HEK293T (cell line): ENCODE data around the gene EID2.

Experiments
- CTCF ChIA-PET: fragments of 350-600 bp; formaldehyde crosslinking; extraction: SDS; loops from one replicate; lab custom pipeline; 2021; ENCODE audit warnings: antibody characterized with exemption, inconsistent platforms; lab: Yijun Ruan, JAX
- POLR2A ChIA-PET: fragments of 350-600 bp; formaldehyde crosslinking; extraction: SDS; loops from one replicate; lab custom pipeline; 2020; ENCODE audit warnings: antibody characterized with exemption, inconsistent platforms; lab: Yijun Ruan, JAX
- DNase-seq: peaks from one replicate; pipeline ENCODE4 v3.0.0; 2012; ENCODE audit warnings: mixed read lengths; ENCODE audit errors: extremely low spot score
- ARNT ChIP-seq: fragments of 450-650 bp; IDR thresholded peaks from 2 replicates; pipeline ENCODE4 v1.6.1; 2017; ENCODE audit warnings: mild to moderate bottlenecking
- BHLHE40 ChIP-seq: fragments of 450-650 bp; IDR thresholded peaks from 2 replicates; pipeline ENCODE4 v1.6.1; 2016; ENCODE audit warnings: mild to moderate bottlenecking, moderate library complexity, borderline replicate concordance
- CTBP1 ChIP-seq: fragments of 450-650 bp; IDR thresholded peaks from 2 replicates; pipeline ENCODE4 v1.6.1; 2016; ENCODE audit warnings: borderline replicate concordance
- ELF4 ChIP-seq: fragments of 450-650 bp; IDR thresholded peaks from 2 replicates; pipeline ENCODE4 v1.6.1; 2017; ENCODE audit warnings: antibody characterized with exemption
- FOXA1 ChIP-seq: fragments of 450-650 bp; IDR thresholded peaks from 2 replicates; pipeline ENCODE4 v1.6.1; 2016; ENCODE audit warnings: mild to moderate bottlenecking
- FOXK2 ChIP-seq: fragments of 450-650 bp; IDR thresholded peaks from 2 replicates; pipeline ENCODE4 v1.6.1; 2016; ENCODE audit warnings: mild to moderate bottlenecking
- FOXM1 ChIP-seq: fragments of 450-650 bp; IDR thresholded peaks from 2 replicates; pipeline ENCODE4 v1.6.1; 2017; ENCODE audit warnings: mild to moderate bottlenecking, borderline replicate concordance
- HDGF ChIP-seq: fragments of 450-650 bp; IDR thresholded peaks from 2 replicates; pipeline ENCODE4 v1.6.1; 2017; ENCODE audit warnings: antibody characterized with exemption, borderline replicate concordance
- L3MBTL2 ChIP-seq: fragments of 450-650 bp; conservative IDR thresholded peaks from 2 replicates; pipeline ENCODE4 v1.6.1; 2016; ENCODE audit warnings: mild to moderate bottlenecking
- LEF1 ChIP-seq: fragments of 450-650 bp; IDR thresholded peaks from 2 replicates; pipeline ENCODE4 v1.6.1; 2017; ENCODE audit warnings: mild to moderate bottlenecking, borderline replicate concordance
- NFRKB ChIP-seq: fragments of 450-650 bp; IDR thresholded peaks from 2 replicates; pipeline ENCODE4 v1.6.1; 2016; ENCODE audit warnings: mild to moderate bottlenecking, moderate library complexity
- SP1 ChIP-seq: fragments of 450-650 bp; IDR thresholded peaks from 2 replicates; pipeline ENCODE4 v1.6.1; 2017
- SUZ12 ChIP-seq: fragments of 450-650 bp; IDR thresholded peaks from 2 replicates; pipeline ENCODE4 v1.6.1; 2016; ENCODE audit warnings: mild to moderate bottlenecking
- TARDBP ChIP-seq: fragments of 450-650 bp; IDR thresholded peaks from 2 replicates; pipeline ENCODE4 v1.6.1; 2016
- ZNF384 ChIP-seq: fragments of 450-650 bp; IDR thresholded peaks from 2 replicates; pipeline ENCODE4 v1.6.1; 2016
- TF ChIP-seq, protein P1 (sequence below): fragments of 450-650 bp; IDR thresholded peaks from 2 replicates; pipeline ENCODE4 v1.6.1; 2016

The EID2 gene

DNA sequence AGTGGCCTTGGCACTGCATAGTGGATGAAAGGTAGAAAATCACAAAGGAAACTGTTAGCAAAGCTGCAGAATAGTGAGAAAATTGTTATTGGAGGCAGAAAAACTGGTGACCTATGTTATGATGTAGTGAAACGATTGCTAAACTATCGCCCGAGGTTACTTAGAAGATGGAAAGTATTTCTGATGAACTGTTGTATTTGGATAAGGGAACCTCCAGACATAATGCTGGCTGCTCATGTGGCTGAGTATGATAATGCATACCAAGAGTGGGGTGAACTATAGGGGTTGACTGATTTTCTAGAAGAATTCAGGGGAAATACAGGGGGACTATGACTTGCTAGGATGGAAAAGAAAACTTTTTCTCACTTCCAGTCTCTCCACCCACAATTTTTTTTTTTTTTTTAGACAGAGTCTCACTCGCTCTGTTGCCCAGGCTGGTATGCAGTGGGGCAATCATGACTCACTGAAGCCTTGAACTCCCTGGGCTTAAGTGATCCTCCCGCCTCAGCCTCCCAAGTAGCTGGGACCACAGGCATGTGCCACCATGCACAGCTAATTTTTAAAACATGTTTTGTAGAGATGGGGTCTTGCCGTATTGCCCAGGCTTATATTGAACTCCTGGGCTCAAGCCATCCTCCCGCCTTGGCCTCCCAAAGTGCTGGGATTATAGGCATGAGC, 4.4 kb upstream of the EID2 start:
- CTCF ChIA-PET, result no interaction called here
- DNase-seq, result no peak
- TF ChIP-seq ARNT (no peak), FOXA1 (no peak), CTBP1 (no peak), NFRKB (no peak), FOXM1 (no peak), BHLHE40 (no peak), ZNF384 (no peak), FOXK2 (no peak), HDGF (no peak), TARDBP (no peak), SUZ12 (no peak), LEF1 (no peak), SP1 (no peak), ELF4 (no peak), L3MBTL2 (no peak)
- TF ChIP-seq, protein P1, sequence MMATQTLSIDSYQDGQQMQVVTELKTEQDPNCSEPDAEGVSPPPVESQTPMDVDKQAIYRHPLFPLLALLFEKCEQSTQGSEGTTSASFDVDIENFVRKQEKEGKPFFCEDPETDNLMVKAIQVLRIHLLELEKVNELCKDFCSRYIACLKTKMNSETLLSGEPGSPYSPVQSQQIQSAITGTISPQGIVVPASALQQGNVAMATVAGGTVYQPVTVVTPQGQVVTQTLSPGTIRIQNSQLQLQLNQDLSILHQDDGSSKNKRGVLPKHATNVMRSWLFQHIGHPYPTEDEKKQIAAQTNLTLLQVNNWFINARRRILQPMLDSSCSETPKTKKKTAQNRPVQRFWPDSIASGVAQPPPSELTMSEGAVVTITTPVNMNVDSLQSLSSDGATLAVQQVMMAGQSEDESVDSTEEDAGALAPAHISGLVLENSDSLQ, result no peak
- POLR2A ChIA-PET, result no interaction called here

DNA sequence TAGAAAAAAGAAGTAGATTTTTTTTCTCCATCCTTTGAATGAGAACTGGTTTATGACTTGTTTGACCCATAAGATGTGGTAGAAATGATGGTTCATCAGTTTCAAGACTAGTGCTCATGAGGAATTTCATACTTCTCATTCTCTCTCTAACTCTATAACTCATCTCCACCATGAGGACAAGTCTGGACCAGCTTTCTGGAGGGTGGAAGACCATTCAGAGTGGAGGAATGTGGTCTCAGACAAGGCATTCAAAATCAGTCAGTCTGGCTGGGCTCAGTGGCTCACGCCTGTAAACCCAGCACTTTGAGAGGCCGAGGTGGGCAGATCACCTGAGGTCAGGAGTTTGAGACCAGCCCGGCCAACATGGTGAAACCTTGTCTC, 3.5 kb upstream of the EID2 start:
- no peak for DNase-seq
- ChIA-PET POLR2A (no interaction called here), CTCF (interaction anchor here (1.7 kb wide), 1 partner anchor 8 kb away, joined by 6 read pairs; no protein-coding TSS in a partner anchor)
- TF ChIP-seq FOXK2 (no peak), SP1 (no peak), ELF4 (no peak), SUZ12 (no peak), FOXM1 (no peak), NFRKB (no peak), ZNF384 (no peak), HDGF (no peak), TARDBP (no peak), L3MBTL2 (no peak)

DNA sequence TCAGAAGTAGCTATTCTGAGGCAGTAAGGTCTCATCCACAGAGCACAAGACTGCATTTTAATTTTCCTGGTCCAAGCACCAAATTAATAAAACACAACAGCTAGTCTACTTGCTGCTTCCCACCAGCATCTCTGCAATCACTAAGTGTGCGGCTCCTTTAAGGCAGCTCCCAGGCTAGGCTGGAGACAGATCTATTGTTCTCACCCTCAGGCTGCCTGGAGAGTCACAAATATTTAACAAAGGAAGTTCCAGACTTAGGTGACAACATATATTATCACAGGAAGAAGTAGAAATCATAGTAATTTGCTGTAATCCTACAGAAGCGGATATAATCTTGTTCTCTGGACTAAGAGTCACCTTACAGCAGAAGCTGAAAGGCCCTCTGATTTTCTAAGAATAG, 2.2 kb upstream of the EID2 start:
- no peak for DNase-seq
- CTCF ChIA-PET, result interaction anchor here (0.5 to 1.7 kb wide), 2 partner anchors 9 to 313 kb away, joined by 5 to 6 read pairs; no protein-coding TSS in a partner anchor
- TF ChIP-seq CTBP1 (no peak), TARDBP (no peak), BHLHE40 (no peak), ELF4 (no peak), ZNF384 (no peak), FOXK2 (no peak), SUZ12 (no peak), FOXM1 (no peak), LEF1 (no peak), ARNT (no peak), NFRKB (no peak), L3MBTL2 (no peak), HDGF (no peak)
- TF ChIP-seq, protein P1, result no peak
- POLR2A ChIA-PET, result interaction anchor here (1.0 to 1.5 kb wide), 2 partner anchors 97 to 106 kb away, joined by 3 to 4 read pairs; partner anchors contain the start of genes RPS16 and SUPT5H

DNA sequence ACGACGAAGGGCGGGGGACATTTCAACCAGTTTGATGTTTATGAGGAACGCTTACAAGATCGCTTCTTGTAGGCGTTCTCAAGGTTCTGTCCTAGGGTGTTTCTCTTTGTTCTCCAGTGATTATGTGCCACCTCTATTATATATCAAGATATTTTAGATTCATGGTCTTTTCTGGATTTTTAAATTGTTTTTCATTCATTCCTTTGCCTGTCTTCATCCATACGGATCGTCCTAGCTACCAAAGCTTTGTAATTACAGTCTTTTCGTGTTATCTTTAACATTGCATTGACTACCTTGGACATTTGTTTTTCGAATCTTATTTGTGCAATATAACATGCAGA, 342 bp upstream of the EID2 start:
- DNase-seq, result no peak
- POLR2A ChIA-PET, result interaction anchor here (0.7 to 1.6 kb wide), 3 partner anchors 95 to 149 kb away, joined by 3 to 5 read pairs (median 4); partner anchors contain the start of genes MED29, PAF1, RPS16 and SUPT5H
- TF ChIP-seq, protein P1, result 0 out of 2 replicates have a peak, but pooled peaks have one; percentile 17
- TF ChIP-seq FOXA1, result no peak
- CTCF ChIA-PET, result interaction anchor here (0.6 kb wide), 3 partner anchors 119 to 1393 kb away, joined by 3 read pairs; no protein-coding TSS in a partner anchor

DNA sequence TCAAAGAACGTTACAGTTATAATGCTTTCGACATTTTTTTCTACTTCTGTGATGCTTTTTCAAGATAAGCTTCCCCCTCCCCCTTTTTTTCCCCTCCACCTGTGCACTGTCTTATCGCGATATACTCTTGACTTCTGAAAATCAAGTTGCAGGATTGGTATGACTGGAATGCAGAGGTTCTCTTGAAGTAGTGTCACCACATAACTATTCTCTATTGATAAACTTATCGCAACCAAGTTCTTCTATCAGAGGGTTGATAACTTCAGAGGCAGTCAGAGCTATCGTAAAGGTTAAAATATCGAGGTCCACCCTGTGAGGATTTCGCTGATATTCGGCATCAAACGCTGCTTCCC, 820 bp downstream of the EID2 start:
- CTCF ChIA-PET, result no interaction called here
- TF ChIP-seq ELF4 (no peak), ZNF384 (0 out of 2 replicates have a peak, but pooled peaks have one; percentile 10), BHLHE40 (no peak), HDGF (no peak), FOXK2 (no peak), NFRKB (no peak), FOXM1 (no peak), TARDBP (no peak), ARNT (no peak)
- no peak for DNase-seq
- POLR2A ChIA-PET, result interaction anchor here (1.2 to 1.6 kb wide), 4 partner anchors 94 to 148 kb away, joined by 4 to 12 read pairs (median 4); partner anchors contain the start of genes MED29, PAF1, RPS16 and SUPT5H

DNA sequence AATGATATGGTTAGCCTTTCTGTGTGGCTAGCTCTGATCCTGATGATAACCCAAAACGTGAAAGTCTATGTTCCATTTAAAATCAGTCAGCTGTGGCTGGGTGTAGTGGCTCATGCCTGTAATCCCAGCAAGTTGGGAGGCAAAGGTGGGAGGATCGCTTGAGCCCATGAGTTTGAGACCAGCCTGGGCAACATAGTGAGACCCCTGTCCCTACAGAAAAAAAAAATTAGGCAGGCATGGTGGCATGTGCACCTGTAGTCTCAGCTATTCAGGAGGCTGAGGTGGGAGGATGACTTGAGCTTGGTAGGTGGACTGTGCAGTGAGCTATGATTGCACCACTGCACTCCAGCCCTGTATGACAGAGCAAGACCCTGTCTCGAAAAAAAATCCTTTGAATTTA, 6.2 kb downstream of the EID2 start:
- CTCF ChIA-PET, result interaction anchor here (0.6 to 1.6 kb wide), 3 partner anchors 14 to 59 kb away, joined by 4 to 6 read pairs (median 4); no protein-coding TSS in a partner anchor

More for the DNA sequence above, 6.2 kb downstream of the EID2 start:
- TF ChIP-seq L3MBTL2 (no peak), FOXK2 (no peak), FOXA1 (no peak), SP1 (no peak), ZNF384 (no peak), FOXM1 (no peak), ARNT (no peak), CTBP1 (no peak), NFRKB (no peak), SUZ12 (no peak), LEF1 (no peak)
- DNase-seq, result no peak
- POLR2A ChIA-PET, result interaction anchor here (1.8 to 3.5 kb wide), 2 partner anchors 36 to 98 kb away, joined by 4 to 25 read pairs; partner anchors contain the start of gene RPS16
